Activated CD4-positive, CD25-positive, alpha-beta regulatory T cell treated with anti-CD3 and anti-CD28 coated beads, Interleukin-2, amount 50 U/mL, for 72 hours (primary cell): ENCODE measurements around the gene SUSD4.

Source experiments
- DNase-seq: peaks from one replicate; pipeline ENCODE4 v3.0.0; 2021

SUSD4 gene

GRCh38 chr1:223176437-223176836, 187.5 kb downstream of the SUSD4 start:
- DNase-seq: no peak

- no peak for DNase-seq
These were observed 188.3 kb downstream of the SUSD4 start for GRCh38 chr1:223175633-223176032.

- no peak for DNase-seq
These were observed 188.9 kb downstream of the SUSD4 start for GRCh38 chr1:223175032-223175431.
